Activated gamma-delta T cell (primary cell): Measurements from ENCODE around the gene PTBP1.
"Not testable (repeated sequence)": the region's sequence is repeated elsewhere in the genome, so short reads cannot be mapped to it uniquely, and the experiment has no call there.

Experiments
- DNase-seq: peaks from one replicate; lab custom pipeline; 2025; lab: John Stamatoyannopoulos, UW

The PTBP1 gene

GRCh38 chr19:827710-828321 is 30.6 kb downstream of the PTBP1 start, which contains the start of gene AZU1:
Gene AZU1 (plus strand): TSS chr19:827837. CDS start chr19:827847, 10 bp downstream.
- no peak for DNase-seq

- no peak for DNase-seq
Observed at GRCh38 chr19:829129-829758, 32.0 kb downstream of the PTBP1 start.

GRCh38 chr19:831407-832369 is 34.4 kb downstream of the PTBP1 start:
- no peak for DNase-seq

GRCh38 chr19:834216-834615 is 37.0 kb downstream of the PTBP1 start:
- DNase-seq: no peak

- DNase-seq: no peak
Observed at GRCh38 chr19:835210-835810, 38.1 kb downstream of the PTBP1 start.

- no peak for DNase-seq
Observed at GRCh38 chr19:840519-841206, 43.4 kb downstream of the PTBP1 start, which contains the start of gene PRTN3. Gene PRTN3 (plus strand): TSS chr19:840999. CDS start chr19:841009, 10 bp downstream.

GRCh38 chr19:842802-843179 is 45.5 kb downstream of the PTBP1 start:
- DNase-seq: not testable (repeated sequence)

- no peak for DNase-seq
Observed at GRCh38 chr19:843180-843835, 46.1 kb downstream of the PTBP1 start.

- DNase-seq: no peak
Observed at GRCh38 chr19:843836-844545, 46.7 kb downstream of the PTBP1 start.

GRCh38 chr19:844546-844971 is 47.3 kb downstream of the PTBP1 start:
- DNase-seq: no peak

- DNase-seq: no peak
Observed at GRCh38 chr19:845707-846521, 48.7 kb downstream of the PTBP1 start.

GRCh38 chr19:848386-848921 is 51.2 kb downstream of the PTBP1 start:
- no peak for DNase-seq

GRCh38 chr19:849195-849594 is 51.9 kb downstream of the PTBP1 start:
- not testable (repeated sequence) for DNase-seq

GRCh38 chr19:850221-850978 is 53.1 kb downstream of the PTBP1 start:
- no peak for DNase-seq

- DNase-seq: no peak
Observed at GRCh38 chr19:850979-851335, 53.7 kb downstream of the PTBP1 start.

- DNase-seq: no peak
Observed at GRCh38 chr19:852136-853013, 55.1 kb downstream of the PTBP1 start, which contains the start of gene ELANE. Gene ELANE (plus strand): TSS chr19:852303. CDS start chr19:852329, 26 bp downstream.

- no peak for DNase-seq
Observed at GRCh38 chr19:853014-853585, 55.8 kb downstream of the PTBP1 start.
